ENCODE measurements around the gene PINLYP.
"Not testable (repeated sequence)": the region's sequence is repeated elsewhere in the genome, so short reads cannot be mapped to it uniquely, and the experiment has no call there.

PINLYP gene

GRCh38 chr19:43582495-43582894, 6.9 kb downstream of the PINLYP start:
- DNase-seq (ENCODE audit: low read depth, low spot score), result no peak

GRCh38 chr19:43584484-43584883, 8.9 kb downstream of the PINLYP start:
- DNase-seq (ENCODE audit: low read depth, low spot score), result no peak

- no peak for DNase-seq (ENCODE audit: low read depth, low spot score)
Measured at GRCh38 chr19:43586346-43586745, 10.7 kb downstream of the PINLYP start.

- not testable (repeated sequence) for DNase-seq (ENCODE audit: low read depth, low spot score)
Measured at GRCh38 chr19:43587029-43587428, 11.4 kb downstream of the PINLYP start.

GRCh38 chr19:43589277-43589676, 13.7 kb downstream of the PINLYP start:
- no peak for DNase-seq (ENCODE audit: low read depth, low spot score)

- DNase-seq (ENCODE audit: low read depth, low spot score), result no peak
Measured at GRCh38 chr19:43589678-43590077, 14.1 kb downstream of the PINLYP start.

- no peak for DNase-seq (ENCODE audit: low read depth, low spot score)
Measured at GRCh38 chr19:43591904-43592772, 16.5 kb downstream of the PINLYP start.

- DNase-seq (ENCODE audit: low read depth, low spot score), result no peak
Measured at GRCh38 chr19:43592800-43593350, 17.3 kb downstream of the PINLYP start.

GRCh38 chr19:43594081-43594697, 18.6 kb downstream of the PINLYP start:
- DNase-seq (ENCODE audit: low read depth, low spot score), result no peak

GRCh38 chr19:43594710-43595604, 19.4 kb downstream of the PINLYP start:
- no peak for DNase-seq (ENCODE audit: low read depth, low spot score)

- DNase-seq (ENCODE audit: low read depth, low spot score), result no peak
Measured at GRCh38 chr19:43595605-43595998, 20.0 kb downstream of the PINLYP start.

GRCh38 chr19:43595999-43596841, 20.6 kb downstream of the PINLYP start, which contains the start of the genes IRGQ and ZNF576:
Gene IRGQ (minus strand): TSS chr19:43596134. CDS start chr19:43595338, 796 bp downstream.
Gene ZNF576 (plus strand): TSS chr19:43596595. CDS start chr19:43597109, 514 bp downstream.
- peak; percentile 100 for DNase-seq (ENCODE audit: low read depth, low spot score)

GRCh38 chr19:43596842-43597461, 21.4 kb downstream of the PINLYP start:
- DNase-seq (ENCODE audit: low read depth, low spot score), result no peak

GRCh38 chr19:43597876-43598275, 22.3 kb downstream of the PINLYP start:
- DNase-seq (ENCODE audit: low read depth, low spot score), result no peak

- no peak for DNase-seq (ENCODE audit: low read depth, low spot score)
Measured at GRCh38 chr19:43598445-43599240, 23.0 kb downstream of the PINLYP start.

- DNase-seq (ENCODE audit: low read depth, low spot score), result no peak
Measured at GRCh38 chr19:43599635-43600295, 24.2 kb downstream of the PINLYP start.

- not testable (repeated sequence) for DNase-seq (ENCODE audit: low read depth, low spot score)
Measured at GRCh38 chr19:43600326-43600725, 24.7 kb downstream of the PINLYP start.

- no peak for DNase-seq (ENCODE audit: low read depth, low spot score)
Measured at GRCh38 chr19:43605875-43606568, 30.4 kb downstream of the PINLYP start.

Data from brain pericyte (primary cell).